ENCODE results near the gene TREM2.
"Not testable (repeated sequence)": the region's sequence is repeated elsewhere in the genome, so short reads cannot be mapped to it uniquely, and the experiment has no call there.

Gene TREM2

DNA sequence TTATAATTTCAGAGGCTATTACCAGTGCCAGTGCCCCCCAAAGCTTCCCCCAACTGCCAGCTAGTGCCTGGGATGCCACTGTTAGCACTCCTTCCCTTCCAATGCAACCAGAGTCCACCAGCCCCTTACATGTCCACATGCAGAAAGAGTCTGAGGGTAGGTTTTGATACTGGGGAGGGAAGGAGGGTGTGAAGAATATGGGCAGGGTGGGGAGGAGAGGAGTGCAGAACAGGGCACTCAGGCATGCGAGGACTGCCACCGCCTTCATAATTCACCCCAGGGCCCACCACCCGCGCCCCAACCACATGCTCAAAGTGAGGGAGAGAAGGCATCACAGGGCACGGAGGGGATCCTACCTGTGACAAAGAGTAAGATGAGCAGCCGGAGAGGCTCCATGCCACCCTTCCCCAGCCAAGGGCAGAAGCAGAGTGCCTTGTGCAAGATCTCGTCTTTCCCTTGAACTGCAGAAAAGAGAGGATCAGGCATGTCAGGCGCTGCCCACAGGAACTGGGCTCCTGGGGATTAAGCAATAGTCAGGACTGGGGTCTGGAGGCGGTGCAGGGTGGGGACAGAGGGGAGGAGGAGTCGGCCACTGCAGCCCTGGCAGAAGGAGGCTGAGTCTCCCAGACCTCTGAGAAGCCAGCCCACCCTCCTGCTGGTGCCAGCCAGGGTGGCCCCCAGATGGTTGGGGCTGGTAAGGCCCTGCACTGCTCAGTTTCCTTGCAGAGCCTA lies at the start of gene TREM2:
Gene TREM2 (minus strand): TSS at position 430 of the 732 bp plus-strand sequence. CDS start 34 bp downstream, at position 396.
- DNase-seq, result no peak

DNA sequence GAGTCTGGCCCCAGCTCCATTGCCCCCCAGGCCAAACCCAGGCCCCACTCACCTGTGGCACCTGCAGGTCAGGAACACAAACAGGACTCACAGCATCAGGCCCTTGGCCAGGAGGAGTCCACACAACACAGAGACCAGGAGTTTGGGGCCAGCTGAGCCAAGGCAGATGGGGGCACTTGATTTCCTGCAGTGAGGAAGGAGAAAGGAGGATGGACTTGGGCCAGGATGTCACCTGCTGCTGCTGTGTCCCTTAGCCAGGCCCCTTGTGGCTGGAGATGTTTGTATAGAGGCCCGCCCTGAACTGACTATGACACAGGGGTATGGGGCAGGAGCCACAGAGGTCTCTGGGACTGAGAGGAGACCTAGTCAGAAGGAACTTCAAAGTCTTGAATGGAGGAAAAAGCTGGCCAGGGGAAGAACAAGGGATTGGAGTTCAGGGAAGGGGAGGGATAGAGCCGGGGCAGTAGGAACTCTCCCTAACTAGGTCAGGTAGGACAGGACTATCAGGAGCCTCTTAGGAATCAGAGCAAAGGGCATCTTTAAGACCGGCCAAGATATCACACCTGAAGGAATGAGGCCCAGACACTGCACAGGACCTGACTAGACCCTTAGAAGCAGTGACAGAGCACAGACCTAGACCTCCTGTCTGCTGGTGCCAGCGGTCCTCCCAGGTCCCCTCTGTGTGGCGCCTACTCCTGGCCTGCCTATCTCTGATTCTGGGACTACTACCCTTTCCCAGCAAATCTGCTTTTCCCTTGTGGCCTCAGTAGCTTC lies 46.8 kb upstream of the TREM2 start:
- peak; percentile 21 for DNase-seq

DNA sequence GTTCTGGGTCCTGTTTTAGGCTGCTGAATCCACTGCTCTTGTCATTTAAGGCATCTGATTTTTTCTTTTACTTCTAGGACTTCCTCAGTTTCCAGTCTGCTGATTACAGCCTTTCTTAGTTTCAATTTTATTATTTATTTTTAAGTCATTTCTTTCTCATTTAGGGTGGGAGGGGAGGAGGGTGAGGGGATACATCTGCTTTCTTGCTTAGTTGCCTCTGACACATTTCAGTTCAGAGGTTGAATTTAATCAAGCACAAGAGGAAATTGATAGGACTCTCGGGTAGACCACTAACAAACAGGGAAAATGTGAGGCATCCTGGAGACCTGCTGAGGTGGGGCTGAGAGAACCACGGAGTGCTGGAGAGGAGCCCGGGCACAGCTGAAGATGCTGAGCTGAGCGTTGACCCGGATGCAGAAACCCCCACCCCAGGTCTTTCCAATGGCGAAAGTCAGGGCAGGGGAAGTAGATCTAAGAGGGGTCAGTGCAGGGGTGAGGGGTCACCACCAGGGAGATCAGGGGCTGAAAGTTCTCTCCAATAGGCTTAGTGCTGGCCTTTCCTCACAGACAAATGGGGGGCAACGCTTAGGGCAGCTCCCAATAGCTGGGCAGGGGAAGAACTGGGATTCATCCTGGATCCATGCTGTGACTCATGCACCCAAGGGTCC lies 45.7 kb upstream of the TREM2 start:
- DNase-seq, result no peak

GRCh38 chr6:41204156-41204555 lies 41.2 kb upstream of the TREM2 start:
- DNase-seq, result no peak

- no peak for DNase-seq
Observed at GRCh38 chr6:41201764-41202173, 38.9 kb upstream of the TREM2 start.

- DNase-seq, result no peak
Observed at GRCh38 chr6:41200901-41201763, 38.2 kb upstream of the TREM2 start, which contains the start of gene TREML2. TSS of gene TREML2 (minus strand) at chr6:41201149. CDS start at chr6:41201008, 141 bp downstream.

- DNase-seq, result no peak
Observed at GRCh38 chr6:41200296-41200900, 37.5 kb upstream of the TREM2 start.

GRCh38 chr6:41199552-41200246 lies 36.8 kb upstream of the TREM2 start:
- DNase-seq, result no peak

DNA sequence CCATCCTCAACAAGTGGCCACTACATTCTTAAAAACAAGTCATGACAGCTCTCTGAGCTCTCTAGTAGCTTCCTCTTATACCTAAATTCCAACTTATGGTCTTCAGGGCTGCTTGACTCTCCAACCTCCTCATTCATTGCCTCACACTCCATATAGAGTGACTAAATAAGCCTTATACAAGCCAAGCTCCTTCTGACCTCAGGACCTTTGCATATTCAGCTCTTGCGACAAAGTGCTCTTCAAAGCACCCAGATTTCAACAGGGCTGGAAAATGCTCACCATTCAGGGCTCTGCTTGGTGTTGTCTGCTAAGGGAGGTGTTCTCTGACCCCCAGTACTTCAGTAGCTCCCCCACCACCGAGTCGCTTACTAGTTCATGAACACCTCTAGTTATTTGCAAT lies 34.3 kb upstream of the TREM2 start:
- DNase-seq, result no peak

GRCh38 chr6:41194386-41194785 lies 31.5 kb upstream of the TREM2 start:
- DNase-seq, result no peak

GRCh38 chr6:41193884-41194283 lies 31.0 kb upstream of the TREM2 start:
- no peak for DNase-seq

- no peak for DNase-seq
Observed at GRCh38 chr6:41193171-41193734, 30.3 kb upstream of the TREM2 start.

DNA sequence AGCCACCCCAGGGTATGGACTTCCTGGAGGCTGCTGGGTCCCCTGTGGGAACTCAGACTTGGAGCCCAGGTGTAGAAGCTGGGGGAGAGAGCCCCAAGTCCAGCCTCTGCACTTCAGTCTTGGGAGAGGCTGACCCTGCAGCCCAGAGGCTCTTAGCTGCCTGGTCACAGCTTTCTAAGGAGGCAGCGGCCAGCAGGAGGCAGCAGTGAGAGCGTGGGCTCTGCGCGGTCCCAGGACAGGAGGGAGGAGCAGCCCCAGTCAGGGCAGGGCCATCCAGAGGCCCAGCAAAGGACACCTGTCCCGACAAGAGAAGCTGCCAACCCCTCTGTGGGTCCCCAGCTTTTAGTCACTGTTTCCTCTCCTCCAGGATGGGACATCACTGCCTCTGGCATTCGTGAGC lies 28.7 kb upstream of the TREM2 start:
- no peak for DNase-seq

DNA sequence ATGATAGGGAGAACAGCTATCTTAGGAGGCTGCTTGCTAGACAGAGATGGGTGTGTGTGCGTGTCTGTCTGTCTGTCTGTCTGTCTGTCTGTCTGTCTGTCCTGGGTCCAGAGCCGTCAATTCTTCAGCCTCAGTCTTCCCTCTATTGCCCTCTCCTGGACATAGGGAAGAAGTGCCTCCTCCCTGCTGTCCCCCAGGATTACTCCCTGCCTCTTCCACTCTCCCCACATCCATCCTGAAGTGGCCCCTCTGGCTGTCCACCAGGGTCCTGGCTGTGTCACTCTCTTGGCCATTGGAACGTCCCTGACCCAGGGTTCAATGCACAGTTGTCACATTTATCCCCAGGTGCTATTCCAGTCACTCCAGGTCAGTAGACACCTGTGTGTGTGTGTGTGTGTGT lies 27.9 kb upstream of the TREM2 start:
- DNase-seq, result no peak

DNA sequence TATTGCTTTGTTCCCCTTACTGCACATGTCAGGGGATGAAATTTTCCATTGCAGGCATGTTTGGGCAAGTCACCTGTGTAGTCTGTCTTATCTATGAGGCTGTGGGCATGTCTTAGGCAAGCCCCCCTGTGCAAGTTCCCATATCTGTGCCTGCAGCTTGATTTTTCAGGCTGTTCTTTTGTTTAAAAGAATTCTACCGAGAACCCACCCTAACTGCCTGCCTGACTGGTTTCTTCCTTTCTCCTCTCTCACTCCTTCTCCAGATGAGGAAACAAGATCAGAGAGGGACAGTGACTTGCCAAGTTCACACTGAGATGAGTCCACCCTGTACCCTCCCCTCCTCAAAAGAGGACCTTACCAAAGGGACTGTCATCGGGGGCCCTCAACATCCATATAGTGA lies 27.1 kb upstream of the TREM2 start:
- no peak for DNase-seq

DNA sequence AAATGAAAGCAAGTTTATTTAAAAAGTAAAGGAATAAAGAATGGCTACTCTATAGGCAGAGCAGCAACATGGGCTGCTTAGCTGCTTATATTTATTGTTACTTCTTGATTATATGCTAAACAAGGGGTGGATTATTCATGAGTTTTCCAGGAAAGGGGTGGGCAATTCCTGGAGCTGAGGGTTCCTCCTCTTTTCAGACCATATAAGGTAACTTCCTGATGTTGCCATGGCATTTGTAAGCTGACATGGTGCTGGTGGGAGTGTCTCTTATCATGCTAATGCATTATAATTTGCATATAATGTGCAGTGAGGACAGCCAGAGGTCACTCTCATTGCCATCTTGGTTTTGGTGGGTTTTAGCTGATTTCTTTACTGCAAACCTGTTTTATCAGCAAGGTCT lies 26.1 kb upstream of the TREM2 start:
- DNase-seq, result not testable (repeated sequence)

- no peak for DNase-seq
Observed at GRCh38 chr6:41187924-41188886, 25.3 kb upstream of the TREM2 start.

DNA sequence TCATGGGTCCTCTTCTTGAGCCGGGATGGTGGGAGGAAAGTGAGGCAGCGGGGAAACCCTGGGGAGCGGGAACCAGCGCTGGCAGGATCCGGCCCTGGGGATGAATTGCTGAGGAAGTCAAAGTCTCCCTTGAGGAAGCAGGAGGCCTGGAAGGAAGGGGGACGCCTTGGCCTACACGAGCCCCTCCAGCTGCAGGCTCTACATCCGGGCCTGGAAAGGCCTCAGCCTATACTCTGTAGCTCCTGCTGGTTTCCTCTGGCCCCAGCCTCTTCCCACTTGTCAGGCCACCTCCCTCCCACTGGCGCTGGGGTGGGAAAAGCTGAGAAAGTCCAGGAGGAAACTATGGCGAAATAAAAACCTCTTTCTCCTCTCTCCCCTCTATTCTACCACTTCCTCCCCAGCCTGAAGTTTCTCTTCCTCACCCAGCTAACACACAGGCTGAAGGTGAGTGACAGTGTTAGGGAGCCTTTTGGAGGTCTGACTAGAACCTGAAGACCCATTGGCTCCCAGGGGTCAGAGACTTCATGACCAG lies 23.2 kb upstream of the TREM2 start:
- DNase-seq, result no peak

- DNase-seq, result no peak
Observed at GRCh38 chr6:41184761-41185160, 21.8 kb upstream of the TREM2 start.

Measured in NCI-H2029 (cell line).